ENCODE data around the gene RSPO1.
"Not testable (repeated sequence)": the region's sequence is repeated elsewhere in the genome, so short reads cannot be mapped to it uniquely, and the experiment has no call there.

Gene RSPO1

GRCh38 chr1:37612186-37612585 lies 22.5 kb downstream of the RSPO1 start:
- no peak for DNase-seq

- DNase-seq: no peak
These were observed 24.7 kb downstream of the RSPO1 start for GRCh38 chr1:37609994-37610393.

DNA sequence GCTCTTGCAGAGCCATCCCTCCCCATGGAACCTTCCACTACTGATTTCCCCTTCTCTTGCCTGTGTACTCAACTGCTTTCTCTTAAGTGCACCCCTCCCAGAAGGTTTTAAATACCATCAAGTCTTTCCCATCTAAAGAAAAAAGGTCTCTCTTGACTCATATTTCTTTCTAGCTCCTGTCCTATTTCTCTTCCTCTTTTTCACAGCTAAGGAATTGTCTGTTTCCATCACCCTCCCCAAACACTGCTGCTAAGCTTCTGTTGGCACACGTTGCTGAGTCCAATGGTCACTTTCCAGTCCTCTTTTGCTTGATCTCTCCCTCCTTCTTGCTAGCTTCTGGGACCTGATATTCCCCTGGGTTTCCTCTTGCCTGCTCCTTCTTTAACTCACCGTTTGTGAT lies 25.7 kb downstream of the RSPO1 start:
- no peak for DNase-seq

- DNase-seq: no peak
These were observed 28.0 kb downstream of the RSPO1 start for GRCh38 chr1:37606481-37607263.

DNA sequence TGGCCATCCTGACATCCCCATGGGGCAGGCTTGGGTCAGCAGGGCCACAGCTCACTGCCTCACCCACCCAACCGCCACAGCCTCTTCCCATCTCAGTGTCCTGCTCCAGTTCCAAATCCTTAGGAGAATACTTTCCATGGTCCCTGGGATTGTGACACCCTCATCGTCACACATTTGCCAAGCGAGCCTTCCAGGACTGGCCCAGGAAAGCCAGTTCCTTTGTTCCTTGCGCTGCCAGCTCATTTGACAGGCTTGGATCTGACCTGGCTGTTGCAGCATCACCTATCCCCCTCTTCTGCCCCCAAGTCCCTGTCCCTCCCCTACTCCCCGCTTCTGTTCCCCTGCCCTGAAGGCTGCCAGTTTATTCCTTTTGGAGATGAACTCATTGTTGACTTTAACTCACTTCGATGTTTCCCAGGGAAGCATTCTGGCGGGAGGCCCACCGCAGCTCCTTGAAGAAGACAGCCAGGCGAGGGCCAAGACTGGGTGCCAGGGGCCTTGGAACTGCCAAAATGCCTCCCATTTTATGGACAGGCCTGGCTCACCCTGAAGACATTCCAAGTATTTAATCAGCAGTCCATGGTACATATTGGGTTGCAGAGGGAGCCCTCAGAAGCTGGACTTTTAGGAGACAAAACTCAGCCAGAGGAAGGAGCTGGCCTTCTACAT lies 28.8 kb downstream of the RSPO1 start:
- DNase-seq: no peak

GRCh38 chr1:37605061-37605650 lies 29.5 kb downstream of the RSPO1 start:
- no peak for DNase-seq

GRCh38 chr1:37602750-37603694 lies 31.7 kb downstream of the RSPO1 start:
- DNase-seq: no peak

- no peak for DNase-seq
These were observed 33.3 kb downstream of the RSPO1 start for GRCh38 chr1:37601441-37601840.

DNA sequence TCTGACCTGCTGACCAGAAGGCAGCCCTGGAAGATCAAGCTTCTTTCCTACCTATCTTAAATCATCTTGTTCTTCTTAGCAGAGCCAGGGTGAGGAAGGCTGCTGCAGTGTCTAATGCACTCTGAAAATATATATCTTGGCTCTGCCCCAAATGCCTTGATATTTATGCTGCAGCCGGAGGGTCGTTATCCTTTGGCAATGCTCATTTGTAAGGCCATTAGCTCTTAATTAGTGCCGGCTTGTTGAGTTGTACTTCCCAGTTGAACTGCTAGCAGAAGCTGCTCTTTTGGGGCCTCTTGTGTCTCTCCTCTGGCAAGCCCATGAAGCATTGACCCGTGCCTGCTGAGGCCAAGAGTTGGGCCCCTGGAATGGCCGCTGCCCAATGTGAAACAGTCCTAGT lies 34.8 kb downstream of the RSPO1 start:
- no peak for DNase-seq

DNA sequence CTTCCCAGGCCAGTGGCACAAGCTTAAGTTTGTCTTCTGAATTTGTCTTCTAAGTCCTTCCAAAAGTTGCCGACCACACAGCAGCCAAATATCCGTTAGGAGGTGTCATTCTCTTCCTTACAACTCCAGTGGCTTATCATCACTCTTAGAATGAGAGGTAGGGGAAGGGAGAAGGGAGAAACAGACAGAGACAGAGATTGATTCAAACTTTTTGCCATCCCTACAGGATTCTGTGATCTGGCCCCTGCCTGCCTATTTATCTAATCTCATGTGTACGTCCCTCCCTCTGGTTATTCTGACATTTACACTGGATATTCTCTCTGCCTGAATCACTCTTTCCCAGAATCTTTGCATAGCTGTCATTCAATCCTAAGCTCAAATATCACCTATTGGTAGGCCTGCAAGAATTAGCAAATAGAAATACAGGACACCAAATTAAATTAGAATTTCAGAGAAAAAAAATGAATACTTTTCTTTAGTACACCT lies 38.5 kb downstream of the RSPO1 start:
- DNase-seq: no peak

- DNase-seq: peak; percentile 99
These were observed 39.1 kb downstream of the RSPO1 start, which contains the start of gene GNL2 for GRCh38 chr1:37595440-37596181. Gene GNL2, minus strand, starts transcription at chr1:37595937. Its CDS starts 115 bp downstream, at chr1:37595822.

DNA sequence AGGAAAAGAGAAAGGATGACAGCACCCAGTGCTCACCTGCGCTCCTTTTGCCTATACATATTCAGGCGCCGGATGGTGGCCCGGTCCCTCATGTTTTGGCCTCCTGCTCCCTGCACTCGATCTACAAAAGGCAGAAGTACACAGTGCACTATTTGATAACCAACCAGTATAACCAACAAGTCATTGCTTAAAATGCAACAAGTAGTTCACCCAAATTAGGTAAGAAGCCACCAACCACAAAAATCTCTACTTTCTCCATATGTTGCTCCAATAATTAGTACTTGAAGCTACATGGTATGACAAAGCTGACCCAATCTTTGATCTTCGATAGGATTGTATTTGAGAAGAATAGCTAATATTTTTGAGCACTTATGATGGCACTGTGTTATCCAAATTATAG lies 41.0 kb downstream of the RSPO1 start:
- DNase-seq: no peak

DNA sequence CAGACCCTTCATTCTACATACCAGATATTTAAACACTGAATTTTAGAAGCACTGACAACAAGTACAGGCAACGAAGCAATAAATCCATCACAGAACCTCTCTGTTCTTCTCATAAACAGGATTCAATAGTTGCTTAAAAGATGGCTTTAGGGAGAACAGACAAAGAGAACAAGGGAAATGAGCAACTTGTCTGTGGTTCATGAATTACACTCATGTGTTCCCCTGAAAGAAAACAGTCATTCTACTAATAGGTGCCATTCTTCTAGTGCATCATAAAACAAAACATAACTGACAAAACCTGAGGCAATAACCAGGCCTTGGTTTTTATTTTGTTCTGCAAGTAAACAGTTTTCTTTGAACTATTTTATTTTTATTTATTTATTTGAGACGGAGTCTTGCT lies 45.8 kb downstream of the RSPO1 start:
- DNase-seq: no peak

GRCh38 chr1:37584544-37584943 lies 50.1 kb downstream of the RSPO1 start:
- not testable (repeated sequence) for DNase-seq

DNA sequence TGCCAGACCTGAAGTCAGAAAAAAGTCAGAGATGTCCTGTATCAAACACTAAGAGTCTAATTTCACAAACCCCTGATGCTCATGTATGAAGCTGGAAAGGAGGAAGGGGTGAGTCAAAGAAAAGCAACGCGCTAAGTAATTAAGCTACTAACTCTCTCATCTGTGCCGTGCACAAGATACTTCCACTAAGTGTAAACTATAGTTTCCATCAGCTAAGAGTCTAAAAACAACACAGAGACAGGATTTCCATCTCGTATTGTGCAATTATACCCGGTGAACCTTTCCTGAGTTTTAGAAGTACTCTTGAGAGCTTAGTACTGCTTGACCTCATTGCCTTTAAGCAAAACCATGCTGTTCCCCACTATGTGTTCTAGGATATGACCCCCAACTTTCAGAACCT lies 59.0 kb downstream of the RSPO1 start:
- no peak for DNase-seq

GRCh38 chr1:37574834-37575480 lies 59.7 kb downstream of the RSPO1 start:
- DNase-seq: no peak

- DNase-seq: no peak
These were observed 64.0 kb downstream of the RSPO1 start for GRCh38 chr1:37570528-37571334.

- no peak for DNase-seq
These were observed 67.7 kb downstream of the RSPO1 start for GRCh38 chr1:37567023-37567422.

- no peak for DNase-seq
These were observed 69.8 kb downstream of the RSPO1 start for GRCh38 chr1:37564892-37565291.

DNA sequence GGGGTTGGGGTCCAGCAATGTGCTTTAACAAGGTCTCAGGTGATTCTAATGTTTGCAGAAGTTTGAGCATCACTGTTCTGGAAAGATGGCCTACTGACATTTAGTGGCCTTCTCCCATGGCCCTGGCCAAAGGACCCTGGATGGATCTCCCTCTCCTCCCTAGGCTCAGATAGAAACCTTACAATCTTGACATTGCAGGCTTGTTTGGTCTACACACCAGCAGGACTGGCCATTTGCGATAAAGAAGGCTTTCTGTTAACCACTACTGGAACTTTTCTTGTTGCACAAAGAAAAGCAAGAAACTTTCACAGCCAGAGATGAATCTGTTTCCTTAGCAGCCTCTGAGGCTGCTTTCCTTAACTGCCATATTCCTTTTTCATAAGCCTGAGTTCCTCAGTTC lies 71.7 kb downstream of the RSPO1 start:
- DNase-seq: no peak
